ENCODE data around the gene MCF2L2.

MCF2L2 gene

DNA sequence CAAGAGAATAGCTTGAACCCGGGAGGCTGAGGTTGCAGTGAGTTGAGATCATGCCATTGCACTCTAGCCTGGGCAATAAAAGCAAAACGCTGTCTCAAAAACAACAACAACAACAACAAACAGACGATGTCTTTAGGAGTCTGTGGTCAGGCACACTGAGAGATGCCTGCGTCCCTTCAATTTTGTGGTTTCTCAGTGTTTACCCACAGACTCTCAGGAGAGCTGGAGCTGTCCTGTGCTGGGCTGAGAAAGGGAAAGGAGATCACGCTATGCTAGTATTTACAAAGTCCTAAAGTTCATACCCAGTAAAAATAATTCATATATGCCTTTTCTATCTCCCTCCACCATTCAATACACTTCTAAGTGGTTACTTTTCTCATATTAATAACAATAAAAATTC is 272.2 kb downstream of the MCF2L2 start:
- Histone ChIP-seq H3K4me2 (peak overlapping the region in 9 of 11 experiments; percentile 11 to 69 (median 56); a peak in 17 of 22 replicates), H3K36me3 (no peaks in the 10 kb centered on the region), H3K9me3 (replicated peaks in 1 of 11) (peaks cover 0 to 21% (median 0%) of the 10 kb centered on the region in 11 experiments; a peak in 4 of 22 replicates), H3K4me1 (peaks cover 23 to 58% (median 36%) of the 10 kb centered on the region in 10 experiments), H4K20me1 (peaks cover 0 to 6% (median 0%) of the 10 kb centered on the region in 11 experiments; a peak in 1 of 22 replicates), H3K4me3 (no peak overlapping the region), H3K27ac (no peak overlapping the region), H3K27me3 (peaks cover 0 to 23% (median 6%) of the 10 kb centered on the region in 11 experiments; a peak in 11 of 22 replicates), H3K9ac (no peak overlapping the region)
- no peak for TF ChIP-seq Cebpa-rat (IDR thresholded peaks at IDR 0.05)

DNA sequence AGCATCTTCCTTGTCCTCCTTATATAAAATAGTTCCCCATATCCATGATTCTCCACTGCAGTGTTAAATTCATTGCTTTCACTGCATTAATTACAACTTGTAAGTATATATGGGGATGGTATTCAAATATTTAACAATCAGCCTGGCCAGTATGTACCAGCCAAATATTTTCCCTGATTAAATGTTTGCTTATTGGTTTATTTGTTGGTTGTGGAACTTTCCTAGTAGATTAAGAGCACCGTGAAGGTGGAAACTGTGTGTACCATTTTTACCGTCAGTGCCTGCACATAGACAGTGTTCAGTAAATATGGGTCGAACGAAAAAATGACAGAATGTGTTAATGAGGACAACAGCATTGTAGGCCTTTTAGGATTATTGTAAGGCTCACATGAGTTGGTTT is 272.9 kb downstream of the MCF2L2 start:
- no peak overlapping the region for H3K27ac ChIP-seq
- H3K36me3 ChIP-seq = no peaks in the 10 kb centered on the region
- TF ChIP-seq Cebpa-rat (IDR thresholded peaks at IDR 0.05) = no peak
- no peak overlapping the region for H3K9ac ChIP-seq
- peak overlapping the region in 6 of 11 experiments; percentile 29 to 69 (median 57); a peak in 10 of 22 replicates for H3K4me2 ChIP-seq
- no peak overlapping the region for H3K4me3 ChIP-seq
- H3K9me3 ChIP-seq (replicated peaks in 1 of 11) = peaks cover 0 to 15% (median 0%) of the 10 kb centered on the region in 11 experiments; a peak in 4 of 22 replicates
- peaks cover 0 to 3% (median 0%) of the 10 kb centered on the region in 11 experiments; a peak in 1 of 22 replicates for H4K20me1 ChIP-seq
- peaks cover 27 to 60% (median 41%) of the 10 kb centered on the region in 10 experiments for H3K4me1 ChIP-seq
- peaks cover 0 to 16% (median 0%) of the 10 kb centered on the region in 11 experiments; a peak in 5 of 22 replicates for H3K27me3 ChIP-seq

DNA sequence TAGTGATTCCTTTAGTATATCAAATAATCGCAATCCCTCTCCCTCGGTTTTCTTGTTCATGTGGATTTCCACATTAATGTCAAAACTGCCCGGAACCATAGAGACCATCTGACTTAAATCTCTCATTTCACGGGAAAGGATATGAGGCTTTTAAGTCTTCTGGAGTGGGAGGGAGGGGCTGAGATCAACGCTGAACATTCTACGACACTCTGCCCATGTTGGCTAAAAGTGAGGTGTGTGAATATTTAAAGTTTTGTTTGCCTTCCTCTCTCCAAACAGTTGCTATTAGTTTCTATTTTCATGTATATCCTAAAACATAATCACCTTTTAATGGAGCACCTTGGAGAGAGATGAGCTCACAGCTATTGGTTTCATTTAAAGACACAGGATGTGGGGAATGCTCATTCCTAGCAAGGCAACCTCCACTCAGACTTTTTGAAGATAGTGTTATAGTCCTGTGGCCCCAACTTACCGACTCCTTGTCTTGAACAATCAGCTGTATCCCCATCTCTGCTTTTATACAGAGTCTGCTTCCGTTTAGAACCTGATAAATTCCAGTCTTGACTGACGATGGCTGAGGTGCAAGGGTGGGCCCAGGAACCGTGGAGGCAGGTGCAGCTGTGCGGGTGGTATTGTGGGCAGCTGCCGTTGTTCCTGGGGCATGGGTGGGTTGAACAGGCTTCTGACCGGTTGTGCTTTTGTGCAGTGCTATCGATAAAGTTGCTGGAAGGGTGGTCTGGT is 275.0 kb downstream of the MCF2L2 start:
- Histone ChIP-seq H3K9ac (no peak overlapping the region), H3K36me3 (no peaks in the 10 kb centered on the region), H3K4me3 (no peak overlapping the region), H3K4me2 (peak overlapping the region in 4 of 11 experiments; percentile 1 to 63 (median 10); a peak in 3 of 22 replicates), H3K27me3 (peaks cover 0 to 10% (median 0%) of the 10 kb centered on the region in 11 experiments; a peak in 2 of 22 replicates), H3K4me1 (peaks cover 26 to 58% (median 43%) of the 10 kb centered on the region in 10 experiments), H3K9me3 (replicated peaks in 1 of 11) (peaks cover 0 to 4% (median 0%) of the 10 kb centered on the region in 11 experiments; a peak in 2 of 22 replicates), H4K20me1 (no peaks in the 10 kb centered on the region), H3K27ac (no peak overlapping the region)
- no peak for TF ChIP-seq Cebpa-rat (IDR thresholded peaks at IDR 0.05)

DNA sequence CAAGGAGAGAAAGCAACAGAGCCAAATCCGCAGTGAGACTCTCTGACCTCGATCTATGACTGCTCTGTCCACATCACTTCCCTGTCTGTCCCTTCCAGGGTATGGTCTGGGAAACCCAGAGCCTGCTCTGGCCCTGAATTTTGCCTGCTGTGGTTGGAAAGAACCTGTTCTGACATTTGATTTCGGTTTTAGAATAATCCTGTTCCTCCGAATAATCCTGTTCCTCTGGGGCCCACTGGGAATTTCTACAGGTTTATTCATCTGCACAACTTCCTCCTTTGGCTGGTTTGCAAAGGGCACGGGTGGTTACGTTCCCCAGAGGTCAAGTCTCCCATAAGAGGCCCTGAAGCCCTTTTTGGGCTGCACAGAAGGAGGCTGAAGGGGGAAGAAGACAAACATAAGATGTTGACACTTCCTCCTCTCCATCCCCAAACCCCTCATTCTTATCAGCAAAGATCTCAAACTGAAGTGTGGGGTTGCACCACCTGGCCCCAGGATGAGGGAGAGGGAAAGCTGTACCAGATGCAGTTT is 276.5 kb downstream of the MCF2L2 start:
- H3K9me3 ChIP-seq (replicated peaks in 1 of 11) = peaks cover 0 to 4% (median 0%) of the 10 kb centered on the region in 11 experiments; a peak in 1 of 22 replicates
- H3K9ac ChIP-seq = peak overlapping the region in 3 of 11 experiments; percentile 11 to 59 (median 43); a peak in 3 of 22 replicates
- no peak overlapping the region for H3K4me3 ChIP-seq
- peak overlapping the region; percentile 47 to 85 (median 68) for H3K4me2 ChIP-seq
- peak overlapping the region in 4 of 11 experiments; percentile 46 to 70 (median 54); a peak in 5 of 22 replicates for H3K27ac ChIP-seq
- no peaks in the 10 kb centered on the region for H4K20me1 ChIP-seq
- H3K27me3 ChIP-seq = peaks cover 0 to 10% (median 0%) of the 10 kb centered on the region in 11 experiments; a peak in 2 of 22 replicates
- H3K4me1 ChIP-seq = peaks cover 26 to 58% (median 43%) of the 10 kb centered on the region in 10 experiments
- TF ChIP-seq Cebpa-rat (IDR thresholded peaks at IDR 0.05) = 0 out of 22 replicates have a peak, but pooled peaks of 1 of the 11 experiments have one; percentile 13
- no peaks in the 10 kb centered on the region for H3K36me3 ChIP-seq

DNA sequence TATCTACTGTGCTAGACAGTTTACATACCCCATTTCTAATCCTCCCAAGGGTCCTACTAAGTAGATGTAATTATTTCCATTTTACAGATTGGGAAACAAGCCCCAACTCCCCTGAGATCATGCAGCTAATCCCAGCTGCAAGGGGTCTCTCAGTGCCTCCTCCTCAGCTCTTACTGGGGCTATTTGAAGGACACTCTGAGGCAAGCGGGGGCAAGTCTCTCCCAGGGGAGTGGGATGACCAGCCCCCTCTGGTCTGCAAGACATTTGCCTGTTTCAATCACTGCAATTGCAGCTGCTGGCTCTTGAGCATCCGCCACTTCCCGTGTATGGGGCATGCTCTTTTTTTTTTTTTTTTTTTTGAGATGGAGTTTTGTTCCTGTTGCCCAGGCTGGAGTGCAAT is 277.3 kb downstream of the MCF2L2 start:
- Histone ChIP-seq H3K27ac (peak overlapping the region in 3 of 11 experiments; percentile 31 to 70 (median 59); a peak in 4 of 22 replicates), H4K20me1 (no peaks in the 10 kb centered on the region), H3K36me3 (no peaks in the 10 kb centered on the region), H3K4me3 (no peak overlapping the region), H3K4me1 (peaks cover 26 to 50% (median 36%) of the 10 kb centered on the region in 10 experiments), H3K4me2 (peak overlapping the region; percentile 57 to 85 (median 68)), H3K27me3 (peaks cover 0 to 10% (median 0%) of the 10 kb centered on the region in 11 experiments; a peak in 2 of 22 replicates), H3K9me3 (replicated peaks in 1 of 11) (peaks cover 0 to 4% (median 0%) of the 10 kb centered on the region in 11 experiments; a peak in 1 of 22 replicates), H3K9ac (no peak overlapping the region; a peak in 2 of 22 replicates)
- TF ChIP-seq Cebpa-rat (IDR thresholded peaks at IDR 0.05) = peak in 4 of 11 experiments; percentile 41 to 88 (median 52); a peak in 7 of 22 replicates

DNA sequence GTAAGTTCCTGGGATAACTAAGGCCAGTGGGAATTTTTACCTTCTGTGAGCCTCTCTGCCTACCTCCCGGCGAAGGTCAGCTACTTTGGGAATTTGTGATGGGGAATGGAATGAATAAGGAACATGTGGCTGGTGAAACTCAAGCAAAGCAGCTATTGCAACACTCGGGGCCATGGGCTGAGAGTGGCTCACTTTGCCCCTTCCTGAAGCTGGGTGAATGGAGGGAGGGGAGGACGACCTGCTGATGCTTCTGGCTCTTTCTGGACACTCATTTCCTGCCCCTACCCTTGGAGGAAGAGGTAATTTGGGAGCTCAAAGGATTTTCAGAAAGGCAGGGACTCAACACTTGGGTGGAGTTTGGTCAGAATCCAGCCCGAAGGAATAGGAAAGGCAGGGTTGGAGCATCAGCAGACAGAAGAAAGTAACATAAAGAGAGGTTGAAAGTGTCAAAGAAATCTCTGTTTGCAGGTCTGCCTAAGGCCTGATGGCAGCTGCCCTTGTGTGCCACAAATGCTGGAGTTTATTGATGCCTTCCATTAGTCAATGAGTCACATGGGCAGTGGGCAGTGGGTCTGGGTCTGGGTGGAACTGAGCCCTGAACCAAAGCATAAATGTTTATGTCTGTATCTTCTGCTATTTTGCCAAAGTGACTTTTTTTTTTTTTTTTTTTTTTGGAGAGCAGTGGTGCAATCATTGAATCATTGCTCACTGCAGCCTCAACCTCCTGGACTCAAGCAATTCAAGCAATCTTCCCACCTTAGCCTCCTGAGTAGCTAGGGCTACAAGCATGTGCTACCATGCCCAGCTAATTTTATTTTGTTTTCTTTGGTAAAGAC is 278.3 kb downstream of the MCF2L2 start:
- peaks cover 0 to 4% (median 0%) of the 10 kb centered on the region in 11 experiments; a peak in 1 of 22 replicates for H3K9me3 ChIP-seq (replicated peaks in 1 of 11)
- H3K9ac ChIP-seq = no peak overlapping the region; a peak in 2 of 22 replicates
- H3K4me3 ChIP-seq = no peak overlapping the region
- TF ChIP-seq Cebpa-rat (IDR thresholded peaks at IDR 0.05) = peak in 2 of 11 experiments; percentile 29 to 55; a peak in 2 of 22 replicates
- H3K4me1 ChIP-seq = peaks cover 26 to 43% (median 31%) of the 10 kb centered on the region in 10 experiments
- H3K27ac ChIP-seq = peak overlapping the region in 4 of 11 experiments; percentile 20 to 50 (median 38); a peak in 4 of 22 replicates
- peak overlapping the region; percentile 57 to 85 (median 68); a peak in 20 of 22 replicates for H3K4me2 ChIP-seq
- no peaks in the 10 kb centered on the region for H3K36me3 ChIP-seq
- H3K27me3 ChIP-seq = peaks cover 0 to 10% (median 0%) of the 10 kb centered on the region in 11 experiments; a peak in 2 of 22 replicates
- H4K20me1 ChIP-seq = no peaks in the 10 kb centered on the region

DNA sequence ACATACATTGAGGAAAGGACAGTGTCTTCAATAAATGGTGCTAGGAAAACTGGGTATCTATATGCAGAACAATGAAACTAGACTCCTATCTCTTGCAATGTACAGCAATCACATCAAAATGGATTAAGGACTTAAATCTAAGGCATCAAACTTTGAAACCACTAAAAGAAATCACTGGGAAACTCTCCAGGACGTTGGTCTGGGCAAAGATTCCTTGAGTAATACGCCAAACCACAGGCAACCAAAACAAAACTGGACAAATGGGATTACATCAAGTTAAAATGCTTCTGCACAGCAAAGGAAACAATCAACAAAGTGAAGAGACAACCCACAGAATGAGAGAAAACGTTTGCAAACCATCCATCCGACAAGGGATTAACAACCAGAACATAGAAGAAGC is 280.4 kb downstream of the MCF2L2 start:
- Histone ChIP-seq H3K27ac (no peak overlapping the region), H3K4me1 (peaks cover 26 to 39% (median 32%) of the 10 kb centered on the region in 10 experiments), H3K36me3 (no peaks in the 10 kb centered on the region), H3K9me3 (replicated peaks in 1 of 11) (peaks cover 0 to 4% (median 0%) of the 10 kb centered on the region in 11 experiments; a peak in 1 of 22 replicates), H3K9ac (no peak overlapping the region), H4K20me1 (no peaks in the 10 kb centered on the region), H3K4me2 (no peak overlapping the region), H3K4me3 (no peak overlapping the region), H3K27me3 (peaks cover 0 to 5% (median 0%) of the 10 kb centered on the region in 11 experiments; a peak in 1 of 22 replicates)
- no peak for TF ChIP-seq Cebpa-rat (IDR thresholded peaks at IDR 0.05)

DNA sequence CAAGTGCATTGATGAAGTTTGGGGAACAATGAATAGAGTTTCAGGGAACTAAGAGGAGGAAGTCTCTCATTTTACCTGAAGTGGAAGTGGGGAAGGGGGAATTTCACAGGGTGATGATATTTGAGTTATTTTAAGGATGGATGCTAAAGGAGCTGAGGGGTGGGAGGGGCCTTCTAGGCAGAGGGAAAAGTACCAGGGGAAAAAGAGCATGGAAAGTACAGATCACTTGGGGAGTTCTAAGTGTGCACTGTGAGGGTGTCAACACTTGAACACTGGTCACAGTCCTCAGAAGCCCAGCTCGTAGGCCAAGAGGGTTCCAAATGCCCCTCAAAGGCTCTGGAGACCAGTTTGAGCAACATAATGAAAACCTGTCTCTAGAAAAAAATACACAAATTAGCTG is 284.1 kb downstream of the MCF2L2 start:
- H3K9ac ChIP-seq = no peak overlapping the region
- H4K20me1 ChIP-seq = no peaks in the 10 kb centered on the region
- no peak overlapping the region for H3K4me3 ChIP-seq
- no peak overlapping the region for H3K27ac ChIP-seq
- peaks cover 0 to 12% (median 0%) of the 10 kb centered on the region in 11 experiments; a peak in 4 of 22 replicates for H3K9me3 ChIP-seq (replicated peaks in 1 of 11)
- H3K4me2 ChIP-seq = 0 out of 22 replicates have a peak overlapping the region, but pooled peaks of 1 of the 11 experiments have one; percentile 14
- no peaks in the 10 kb centered on the region for H3K27me3 ChIP-seq
- TF ChIP-seq Cebpa-rat (IDR thresholded peaks at IDR 0.05) = no peak
- H3K36me3 ChIP-seq = no peaks in the 10 kb centered on the region
- H3K4me1 ChIP-seq = peaks cover 0 to 8% (median 0%) of the 10 kb centered on the region in 10 experiments; a peak in 1 of 20 replicates

All from BLaER1 treated with 17β-estradiol and CSF1 and Interleukin-3, amounts not matched to agents 10 nM and 100 nM (cell line).